HCT116 (cell line): ENCODE measurements around the gene SYCP2. TPM values are rescaled to one million over a fixed set of nuclear protein-coding genes. Genes with fewer than 3 reads are reported as not detected.

Source experiments
- ATAC-seq: fragments of 200-7000 bp; cut with Tn5 transposase; 2 replicates; pipeline ENCODE4 v1.9.1; 2020; ENCODE audit warnings: mild to moderate bottlenecking, moderate library complexity
- BruUV-seq: library from RNA; stranded (reverse); fragments of 400-500 nt; replicated peaks from 2 replicates; lab custom pipeline; 2021; lab: Mats Ljungman, UMichigan
- CTCF ChIA-PET: fragments of 300-600 bp; sonication (Branson Sonifier 250); formaldehyde crosslinking; loops from one replicate; lab custom pipeline; 2021; ENCODE audit warnings: antibody characterized with exemption; lab: Charles Lee
- POLR2A ChIA-PET: fragments of 300-600, 350-600 bp; sonication (Branson Sonifier 250); formaldehyde crosslinking; loops from one replicate; lab custom pipeline; 2021; ENCODE audit warnings: antibody characterized with exemption; lab: Charles Lee
- RAD21 ChIA-PET, 2 experiments: fragments of 300-600 bp; sonication (Branson Sonifier 250); formaldehyde crosslinking; loops; one replicate each; lab custom pipeline; 2023; ENCODE audit warnings: low total read pairs in 2 of 2; ENCODE audit not compliant: uncharacterized antibody in 2 of 2, unreplicated experiment in 2 of 2, low non-redundant PET in 1 of 2; lab: Charles Lee
- DNase-seq: peaks from one replicate; pipeline ENCODE4 v3.0.0-alpha.2; 2010; ENCODE audit warnings: low read depth, low spot score
- H2AFZ ChIP-seq: fragments of 200-600 bp; shearing (Covaris generic), sonication (generic); 2 replicates; pipeline ENCODE4 v1.6.1; 2017; ENCODE audit warnings: low read depth, mixed run types, mixed read lengths, antibody characterized with exemption, low read length; ENCODE audit not compliant: poor library complexity, severe bottlenecking
- H3K27ac ChIP-seq: 2 replicates; pipeline ENCODE4 v1.5.1; 2012; ENCODE audit warnings: low read depth, low read length
- H3K27me3 ChIP-seq: fragments of 200-600 bp; sonication (generic); 2 replicates; pipeline ENCODE4 v1.6.1; 2016; ENCODE audit warnings: mixed run types, low read length, mixed read lengths; ENCODE audit not compliant: insufficient read depth
- H3K36me3 ChIP-seq, 2 experiments: fragments of 200-500 bp in 1 of 2; fragments of 200-600 bp in 1 of 2; sonication (Bioruptor generic) in 1 of 2; sonication (generic) in 1 of 2; 2 replicates each; pipeline versions ENCODE4 v1.5.1 to v1.6.1; 2014 to 2016; ENCODE audit warnings: low read length in 2 of 2, inconsistent platforms in 1 of 2, mixed read lengths in 1 of 2, mixed run types in 1 of 2; ENCODE audit not compliant: insufficient read depth in 2 of 2, control insufficient read depth in 1 of 2
- H3K4me1 ChIP-seq, 2 experiments: fragments of 200-600 bp in 1 of 2; sonication (generic) in 1 of 2; 2 replicates each; pipeline versions ENCODE4 v1.5.1 to v1.6.1; 2012 to 2017; ENCODE audit warnings: low read length in 2 of 2, inconsistent platforms in 1 of 2, mild to moderate bottlenecking in 1 of 2, mixed read lengths in 1 of 2, mixed run types in 1 of 2, moderate library complexity in 1 of 2; ENCODE audit not compliant: insufficient read depth in 2 of 2, control insufficient read depth in 1 of 2
- H3K4me2 ChIP-seq: fragments of 200-600 bp; sonication (generic); 2 replicates; pipeline ENCODE4 v1.6.1; 2017; ENCODE audit warnings: mixed run types, low read length, mixed read lengths
- H3K4me3 ChIP-seq, 2 experiments: fragments of 200-600 bp in 1 of 2; sonication (generic) in 1 of 2; replicated peaks in 1 of 2; 2 replicates each; pipeline ENCODE4 v1.5.1; 2011 to 2016; ENCODE audit warnings: low read length in 2 of 2, control low read depth in 1 of 2, low read depth in 1 of 2, mild to moderate bottlenecking in 1 of 2, mixed read lengths in 1 of 2, mixed run types in 1 of 2
- H3K79me2 ChIP-seq: fragments of 200-600 bp; sonication (generic); 2 replicates; pipeline ENCODE4 v1.6.1; 2017; ENCODE audit warnings: mild to moderate bottlenecking, mixed run types, low read length, moderate library complexity, mixed read lengths; ENCODE audit not compliant: insufficient read depth
- H3K9ac ChIP-seq: fragments of 200-600 bp; sonication (generic); 2 replicates; pipeline ENCODE4 v1.6.1; 2016; ENCODE audit warnings: low read length, mixed read lengths
- H3K9me2 ChIP-seq: fragments of 200-600 bp; sonication (generic), shearing (Covaris generic); 2 replicates; pipeline ENCODE4 v1.6.1; 2017; ENCODE audit warnings: mixed run types, mild to moderate bottlenecking, moderate library complexity; ENCODE audit not compliant: insufficient read depth
- H3K9me3 ChIP-seq, 2 experiments: fragments of 200-500 bp in 1 of 2; fragments of 200-600 bp in 1 of 2; sonication (Bioruptor generic) in 1 of 2; sonication (generic) in 1 of 2; 2 replicates each; pipeline ENCODE4 v1.6.1; 2014 to 2017; ENCODE audit warnings: low read length in 2 of 2, mixed read lengths in 2 of 2, inconsistent platforms in 1 of 2, low read depth in 1 of 2, mild to moderate bottlenecking in 1 of 2, mixed run types in 1 of 2, moderate library complexity in 1 of 2; ENCODE audit not compliant: control insufficient read depth in 1 of 2, insufficient read depth in 1 of 2
- H4K20me1 ChIP-seq: fragments of 200-600 bp; sonication (generic), shearing (Covaris generic); 2 replicates; pipeline ENCODE4 v1.6.1; 2017; ENCODE audit warnings: mixed run types, mild to moderate bottlenecking, moderate library complexity; ENCODE audit not compliant: insufficient read depth
- EGR1 ChIP-seq: IDR thresholded peaks from 2 replicates; pipeline ENCODE4 v1.6.1; 2012; ENCODE audit warnings: low read depth
- ELF1 ChIP-seq: IDR thresholded peaks from 2 replicates; pipeline ENCODE4 v1.6.1; 2012; ENCODE audit warnings: low read depth, borderline replicate concordance
- EZH2phosphoT487 ChIP-seq: fragments of 200-600 bp; IDR thresholded peaks from 2 replicates; pipeline ENCODE4 v1.6.1; 2018; ENCODE audit warnings: antibody characterized with exemption, borderline replicate concordance
- JUND ChIP-seq: IDR thresholded peaks from 2 replicates; pipeline ENCODE4 v1.6.1; 2012
- POLR2AphosphoS5 ChIP-seq: IDR thresholded peaks from 2 replicates; pipeline ENCODE4 v1.6.1; 2011; ENCODE audit warnings: mild to moderate bottlenecking, low read depth, low read length, moderate library complexity
- RAD21 ChIP-seq: IDR thresholded peaks from 2 replicates; pipeline ENCODE4 v1.6.1; 2012; ENCODE audit warnings: low read depth, mild to moderate bottlenecking
- SP1 ChIP-seq: IDR thresholded peaks from 2 replicates; pipeline ENCODE4 v1.6.1; 2012; ENCODE audit warnings: low read depth
- SRF ChIP-seq: IDR thresholded peaks from 2 replicates; pipeline ENCODE4 v1.6.1; 2012; ENCODE audit warnings: low read depth
- TCF7L2 ChIP-seq: IDR thresholded peaks from 2 replicates; pipeline ENCODE4 v1.7.0; 2011; ENCODE audit warnings: borderline replicate concordance, inconsistent platforms; ENCODE audit not compliant: insufficient read depth, insufficient read length; ENCODE audit errors: extremely low read depth
- YY1 ChIP-seq: IDR thresholded peaks from 2 replicates; pipeline ENCODE4 v1.6.1; 2011; ENCODE audit warnings: low read length, low read depth, moderate library complexity, mild to moderate bottlenecking; ENCODE audit not compliant: insufficient replicate concordance; ENCODE audit errors: extremely low read depth
- intact Hi-C: fragments of 100-400 bp; cut with micrococcal nuclease; formaldehyde crosslinking; loops from 2 replicates; pipeline ENCODE4 v1.10.0; 2022
- total RNA-seq: library from RNA; stranded (reverse); gene quantifications from one replicate; pipeline ENCODE4 v1.2.1, GENCODE V29; 2021; ENCODE audit not compliant: unreplicated experiment
- TF ChIP-seq, protein P1 (sequence below): IDR thresholded peaks from 2 replicates; pipeline ENCODE4 v1.6.1; 2012

SYCP2 gene
- total RNA-seq, 1 experiment from 2014 or later, result 0.59 TPM

GRCh38 chr20:59814840-59815340 lies 118.5 kb downstream of the SYCP2 start:
- TF ChIP-seq YY1 (no peak), SRF (no peak), TCF7L2 (no peak)
- no peak for DNase-seq

DNA sequence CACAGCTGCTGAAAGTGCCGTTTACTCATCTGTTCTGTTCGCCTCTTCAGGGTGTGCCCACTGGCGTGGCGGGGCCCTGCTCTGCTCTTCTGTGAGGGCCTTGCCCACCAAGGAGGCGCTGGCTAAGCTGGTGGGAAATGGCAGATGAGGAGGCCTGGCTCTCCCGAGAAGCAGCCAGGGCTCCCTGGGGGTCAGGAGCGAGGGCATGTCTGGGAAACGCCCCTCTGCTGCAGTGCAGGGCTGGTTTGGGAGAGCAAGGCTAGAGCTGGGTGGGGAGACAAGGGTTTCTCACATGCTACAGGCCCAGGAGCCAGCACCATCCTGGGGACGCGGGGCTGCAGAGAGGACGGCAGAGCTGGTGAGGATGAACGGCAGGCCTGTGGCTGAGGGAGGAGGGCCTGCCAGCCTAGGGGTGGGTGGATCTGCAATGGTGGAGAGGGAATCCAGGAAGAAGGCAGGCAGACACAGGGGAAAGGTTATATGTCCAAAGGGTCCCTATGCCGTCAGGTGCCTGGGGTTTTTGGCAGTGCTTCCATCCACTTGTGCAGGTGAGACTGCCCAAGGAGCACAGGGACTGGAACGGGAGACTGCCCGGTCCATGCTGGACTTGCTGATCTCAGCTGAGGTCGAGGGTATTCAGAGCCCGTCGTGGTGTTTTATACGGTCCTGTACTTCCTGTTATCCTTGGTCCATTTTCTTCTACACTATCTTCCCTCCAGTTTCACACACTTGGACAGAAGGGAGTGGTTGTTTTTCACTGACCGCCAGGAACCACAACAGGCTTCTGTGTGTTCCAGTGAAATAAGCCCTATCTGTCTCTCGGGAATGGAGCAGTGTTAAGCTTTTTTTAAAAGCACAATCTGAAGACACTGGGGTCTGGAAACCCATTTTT lies 119.2 kb downstream of the SYCP2 start:
- no peaks in the 10 kb centered on the region for H4K20me1 ChIP-seq
- no peaks in the 10 kb centered on the region for H3K9me2 ChIP-seq
- RAD21 ChIA-PET, result no interaction called here
- H3K27ac ChIP-seq, result no peak overlapping the region
- no peak overlapping the region for H3K4me2 ChIP-seq
- no peak overlapping the region for H3K9ac ChIP-seq
- BruUV-seq, result no TSS peak
- POLR2A ChIA-PET, result no interaction called here
- no peaks in the 10 kb centered on the region for H3K79me2 ChIP-seq
- TF ChIP-seq SP1 (no peak), YY1 (no peak), TCF7L2 (no peak), JUND (no peak), EZH2phosphoT487 (no peak), SRF (no peak), POLR2AphosphoS5 (no peak), ELF1 (no peak), RAD21 (no peak), EGR1 (no peak)
- TF ChIP-seq, protein P1, sequence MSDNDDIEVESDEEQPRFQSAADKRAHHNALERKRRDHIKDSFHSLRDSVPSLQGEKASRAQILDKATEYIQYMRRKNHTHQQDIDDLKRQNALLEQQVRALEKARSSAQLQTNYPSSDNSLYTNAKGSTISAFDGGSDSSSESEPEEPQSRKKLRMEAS, result no peak
- no peaks in the 10 kb centered on the region for H3K36me3 ChIP-seq
- H2AFZ ChIP-seq, result no peak overlapping the region
- H3K9me3 ChIP-seq, result no peaks in the 10 kb centered on the region
- intact Hi-C loops, result no loop called here
- CTCF ChIA-PET, result no interaction called here
- H3K27me3 ChIP-seq, result peaks cover 14% of the 10 kb centered on the region
- no peaks in the 10 kb centered on the region for H3K4me1 ChIP-seq
- H3K4me3 ChIP-seq, result no peak overlapping the region
- ATAC-seq (no peak), DNase-seq (no peak)

More at GRCh38 chr20:59814840-59815340, 118.5 kb downstream of the SYCP2 start:
- Histone ChIP-seq H3K27me3 (peaks cover 14% of the 10 kb centered on the region), H3K9ac (no peak overlapping the region), H3K4me2 (no peak overlapping the region), H3K9me2 (no peaks in the 10 kb centered on the region), H3K36me3 (no peaks in the 10 kb centered on the region), H3K9me3 (no peaks in the 10 kb centered on the region), H3K4me3 (no peak overlapping the region), H3K4me1 (no peaks in the 10 kb centered on the region), H3K27ac (no peak overlapping the region), H2AFZ (no peak overlapping the region), H3K79me2 (no peaks in the 10 kb centered on the region), H4K20me1 (no peaks in the 10 kb centered on the region)
- intact Hi-C loops, result no loop called here
- POLR2A ChIA-PET, result no interaction called here
- BruUV-seq, result no TSS peak
- CTCF ChIA-PET, result no interaction called here
- no peak for ATAC-seq
- RAD21 ChIA-PET, result no interaction called here
